HCT116 (cell line): ENCODE data around the gene CRACDL. TPM values are rescaled to one million over a fixed set of nuclear protein-coding genes. Genes with fewer than 3 reads are reported as not detected.

ENCODE experiments used
- ATAC-seq: fragments of 200-7000 bp; cut with Tn5 transposase; 2 replicates; pipeline ENCODE4 v1.9.1; 2020; ENCODE audit warnings: mild to moderate bottlenecking, moderate library complexity
- BruUV-seq: library from RNA; stranded (reverse); fragments of 400-500 nt; replicated peaks from 2 replicates; lab custom pipeline; 2021; lab: Mats Ljungman, UMichigan
- CTCF ChIA-PET: fragments of 300-600 bp; sonication (Branson Sonifier 250); formaldehyde crosslinking; loops from one replicate; lab custom pipeline; 2021; ENCODE audit warnings: antibody characterized with exemption; lab: Charles Lee
- POLR2A ChIA-PET: fragments of 300-600, 350-600 bp; sonication (Branson Sonifier 250); formaldehyde crosslinking; loops from one replicate; lab custom pipeline; 2021; ENCODE audit warnings: antibody characterized with exemption; lab: Charles Lee
- RAD21 ChIA-PET, 2 experiments: fragments of 300-600 bp; sonication (Branson Sonifier 250); formaldehyde crosslinking; loops; one replicate each; lab custom pipeline; 2023; ENCODE audit warnings: low total read pairs in 2 of 2; ENCODE audit not compliant: uncharacterized antibody in 2 of 2, unreplicated experiment in 2 of 2, low non-redundant PET in 1 of 2; lab: Charles Lee
- DNase-seq: peaks from one replicate; pipeline ENCODE4 v3.0.0-alpha.2; 2010; ENCODE audit warnings: low read depth, low spot score
- H2AFZ ChIP-seq: fragments of 200-600 bp; shearing (Covaris generic), sonication (generic); 2 replicates; pipeline ENCODE4 v1.6.1; 2017; ENCODE audit warnings: low read depth, mixed run types, mixed read lengths, antibody characterized with exemption, low read length; ENCODE audit not compliant: poor library complexity, severe bottlenecking
- H3K27ac ChIP-seq: 2 replicates; pipeline ENCODE4 v1.5.1; 2012; ENCODE audit warnings: low read depth, low read length
- H3K27me3 ChIP-seq: fragments of 200-600 bp; sonication (generic); 2 replicates; pipeline ENCODE4 v1.6.1; 2016; ENCODE audit warnings: mixed run types, low read length, mixed read lengths; ENCODE audit not compliant: insufficient read depth
- H3K36me3 ChIP-seq, 2 experiments: fragments of 200-500 bp in 1 of 2; fragments of 200-600 bp in 1 of 2; sonication (Bioruptor generic) in 1 of 2; sonication (generic) in 1 of 2; 2 replicates each; pipeline versions ENCODE4 v1.5.1 to v1.6.1; 2014 to 2016; ENCODE audit warnings: low read length in 2 of 2, inconsistent platforms in 1 of 2, mixed read lengths in 1 of 2, mixed run types in 1 of 2; ENCODE audit not compliant: insufficient read depth in 2 of 2, control insufficient read depth in 1 of 2
- H3K4me1 ChIP-seq, 2 experiments: fragments of 200-600 bp in 1 of 2; sonication (generic) in 1 of 2; 2 replicates each; pipeline versions ENCODE4 v1.5.1 to v1.6.1; 2012 to 2017; ENCODE audit warnings: low read length in 2 of 2, inconsistent platforms in 1 of 2, mild to moderate bottlenecking in 1 of 2, mixed read lengths in 1 of 2, mixed run types in 1 of 2, moderate library complexity in 1 of 2; ENCODE audit not compliant: insufficient read depth in 2 of 2, control insufficient read depth in 1 of 2
- H3K4me2 ChIP-seq: fragments of 200-600 bp; sonication (generic); 2 replicates; pipeline ENCODE4 v1.6.1; 2017; ENCODE audit warnings: mixed run types, low read length, mixed read lengths
- H3K4me3 ChIP-seq, 2 experiments: fragments of 200-600 bp in 1 of 2; sonication (generic) in 1 of 2; replicated peaks in 1 of 2; 2 replicates each; pipeline ENCODE4 v1.5.1; 2011 to 2016; ENCODE audit warnings: low read length in 2 of 2, control low read depth in 1 of 2, low read depth in 1 of 2, mild to moderate bottlenecking in 1 of 2, mixed read lengths in 1 of 2, mixed run types in 1 of 2
- H3K79me2 ChIP-seq: fragments of 200-600 bp; sonication (generic); 2 replicates; pipeline ENCODE4 v1.6.1; 2017; ENCODE audit warnings: mild to moderate bottlenecking, mixed run types, low read length, moderate library complexity, mixed read lengths; ENCODE audit not compliant: insufficient read depth
- H3K9ac ChIP-seq: fragments of 200-600 bp; sonication (generic); 2 replicates; pipeline ENCODE4 v1.6.1; 2016; ENCODE audit warnings: low read length, mixed read lengths
- H3K9me2 ChIP-seq: fragments of 200-600 bp; sonication (generic), shearing (Covaris generic); 2 replicates; pipeline ENCODE4 v1.6.1; 2017; ENCODE audit warnings: mixed run types, mild to moderate bottlenecking, moderate library complexity; ENCODE audit not compliant: insufficient read depth
- H3K9me3 ChIP-seq, 2 experiments: fragments of 200-500 bp in 1 of 2; fragments of 200-600 bp in 1 of 2; sonication (Bioruptor generic) in 1 of 2; sonication (generic) in 1 of 2; 2 replicates each; pipeline ENCODE4 v1.6.1; 2014 to 2017; ENCODE audit warnings: low read length in 2 of 2, mixed read lengths in 2 of 2, inconsistent platforms in 1 of 2, low read depth in 1 of 2, mild to moderate bottlenecking in 1 of 2, mixed run types in 1 of 2, moderate library complexity in 1 of 2; ENCODE audit not compliant: control insufficient read depth in 1 of 2, insufficient read depth in 1 of 2
- H4K20me1 ChIP-seq: fragments of 200-600 bp; sonication (generic), shearing (Covaris generic); 2 replicates; pipeline ENCODE4 v1.6.1; 2017; ENCODE audit warnings: mixed run types, mild to moderate bottlenecking, moderate library complexity; ENCODE audit not compliant: insufficient read depth
- ATF3 ChIP-seq: IDR thresholded peaks from 2 replicates; pipeline ENCODE4 v1.6.1; 2012
- CBX3 ChIP-seq: IDR thresholded peaks from 2 replicates; pipeline ENCODE4 v1.6.1; 2012; ENCODE audit warnings: low read depth
- CEBPB ChIP-seq: IDR thresholded peaks from 2 replicates; pipeline ENCODE4 v1.6.1; 2012; ENCODE audit warnings: low read depth
- EGR1 ChIP-seq: IDR thresholded peaks from 2 replicates; pipeline ENCODE4 v1.6.1; 2012; ENCODE audit warnings: low read depth
- ELF1 ChIP-seq: IDR thresholded peaks from 2 replicates; pipeline ENCODE4 v1.6.1; 2012; ENCODE audit warnings: low read depth, borderline replicate concordance
- EZH2 ChIP-seq: fragments of 200-600 bp; sonication (generic); IDR thresholded peaks from 2 replicates; pipeline ENCODE4 v1.6.1; 2017; ENCODE audit warnings: antibody characterized with exemption, mixed run types
- JUND ChIP-seq: IDR thresholded peaks from 2 replicates; pipeline ENCODE4 v1.6.1; 2012
- POLR2A ChIP-seq: IDR thresholded peaks from 2 replicates; pipeline ENCODE4 v1.7.0; 2011; ENCODE audit warnings: borderline replicate concordance; ENCODE audit not compliant: insufficient read depth, insufficient read length; ENCODE audit errors: extremely low read depth
- POLR2AphosphoS5 ChIP-seq: IDR thresholded peaks from 2 replicates; pipeline ENCODE4 v1.6.1; 2011; ENCODE audit warnings: mild to moderate bottlenecking, low read depth, low read length, moderate library complexity
- SIN3A ChIP-seq: IDR thresholded peaks from 2 replicates; pipeline ENCODE4 v1.6.1; 2012; ENCODE audit warnings: low read depth
- SP1 ChIP-seq: IDR thresholded peaks from 2 replicates; pipeline ENCODE4 v1.6.1; 2012; ENCODE audit warnings: low read depth
- YY1 ChIP-seq: IDR thresholded peaks from 2 replicates; pipeline ENCODE4 v1.6.1; 2011; ENCODE audit warnings: low read length, low read depth, moderate library complexity, mild to moderate bottlenecking; ENCODE audit not compliant: insufficient replicate concordance; ENCODE audit errors: extremely low read depth
- ZBTB33 ChIP-seq: IDR thresholded peaks from 2 replicates; pipeline ENCODE4 v1.6.1; 2011; ENCODE audit warnings: mild to moderate bottlenecking, low read length, moderate library complexity; ENCODE audit not compliant: insufficient replicate concordance; ENCODE audit errors: extremely low read depth
- ZFX ChIP-seq: fragments of 450-650 bp; IDR thresholded peaks from 2 replicates; pipeline ENCODE4 v1.6.1; 2017
- ZNF274 ChIP-seq: fragments of 200-500 bp; sonication (Bioruptor generic); IDR thresholded peaks from 2 replicates; pipeline ENCODE4 v1.6.1; 2014; ENCODE audit warnings: mild to moderate bottlenecking, low read depth, low read length, inconsistent platforms
- intact Hi-C: fragments of 100-400 bp; cut with micrococcal nuclease; formaldehyde crosslinking; loops from 2 replicates; pipeline ENCODE4 v1.10.0; 2022
- total RNA-seq: library from RNA; stranded (reverse); gene quantifications from one replicate; pipeline ENCODE4 v1.2.1, GENCODE V29; 2021; ENCODE audit not compliant: unreplicated experiment
- TF ChIP-seq, protein P1 (sequence below), 3 experiments: fragments of 200-600 bp in 1 of 3; sonication (generic) in 1 of 3; IDR thresholded peaks in 2 of 3; conservative IDR thresholded peaks in 1 of 3; 2 replicates each; pipeline ENCODE4 v1.5.1; 2012 to 2017; ENCODE audit warnings: low read depth in 2 of 3, low read length in 2 of 3, antibody characterized with exemption in 1 of 3, borderline replicate concordance in 1 of 3, control low read depth in 1 of 3, mild to moderate bottlenecking in 1 of 3, mixed read lengths in 1 of 3, mixed run types in 1 of 3, moderate library complexity in 1 of 3; ENCODE audit not compliant: insufficient read depth in 1 of 3
- TF ChIP-seq, protein P2 (sequence below): IDR thresholded peaks from 2 replicates; pipeline ENCODE4 v1.6.1; 2012

CRACDL gene
- total RNA-seq, 1 experiment from 2014 or later, result 1.1 TPM

DNA sequence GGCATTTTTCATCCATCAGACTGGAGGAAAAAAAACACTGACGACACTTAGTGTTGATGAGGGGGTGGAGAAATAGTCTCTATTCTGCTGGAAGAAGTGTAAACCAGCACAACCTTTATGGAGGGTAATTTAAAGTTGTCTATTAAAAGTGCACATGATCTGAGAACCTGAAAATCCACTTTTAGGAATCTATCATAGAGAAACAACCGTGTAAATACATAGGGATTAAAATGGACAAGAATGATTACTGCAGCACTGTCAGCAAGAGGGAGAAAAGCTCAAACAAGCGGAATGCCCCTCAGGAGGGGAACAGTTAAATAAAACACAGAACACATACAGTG lies 125.5 kb downstream of the CRACDL start:
- no peak overlapping the region for H3K4me2 ChIP-seq
- no TSS peak for BruUV-seq
- no peak for DNase-seq
- no peaks in the 10 kb centered on the region for H3K79me2 ChIP-seq
- no peaks in the 10 kb centered on the region for H3K9me3 ChIP-seq
- peaks cover 9% of the 10 kb centered on the region; the same call in 1 of the 2 replicates for H3K27me3 ChIP-seq
- TF ChIP-seq CEBPB, result no peak
- ChIA-PET RAD21 (no interaction called here), CTCF (no interaction called here), POLR2A (no interaction called here)
- no peak overlapping the region for H3K27ac ChIP-seq
- H3K9ac ChIP-seq, result no peak overlapping the region
- no peaks in the 10 kb centered on the region for H3K9me2 ChIP-seq
- no peak for ATAC-seq
- intact Hi-C loops, result no loop called here
- no peaks in the 10 kb centered on the region; a peak in 1 of 4 replicates for H3K4me1 ChIP-seq
- H4K20me1 ChIP-seq, result no peaks in the 10 kb centered on the region
- no peak overlapping the region for H2AFZ ChIP-seq
- H3K4me3 ChIP-seq, result no peak overlapping the region
- H3K36me3 ChIP-seq, result no peaks in the 10 kb centered on the region

- H3K4me3 ChIP-seq, result no peak overlapping the region
- H3K79me2 ChIP-seq, result no peaks in the 10 kb centered on the region
- H4K20me1 ChIP-seq, result no peaks in the 10 kb centered on the region
- ChIA-PET RAD21 (no interaction called here), CTCF (no interaction called here), POLR2A (no interaction called here)
- ATAC-seq, result no peak
- no peaks in the 10 kb centered on the region for H3K9me3 ChIP-seq
- no peaks in the 10 kb centered on the region; a peak in 1 of 4 replicates for H3K4me1 ChIP-seq
- BruUV-seq, result no TSS peak
- H3K36me3 ChIP-seq, result no peaks in the 10 kb centered on the region
- peaks cover 9% of the 10 kb centered on the region; the same call in 1 of the 2 replicates for H3K27me3 ChIP-seq
- no peak overlapping the region for H2AFZ ChIP-seq
- DNase-seq, result no peak
- no peak overlapping the region for H3K9ac ChIP-seq
- no peak overlapping the region for H3K27ac ChIP-seq
- intact Hi-C loops, result no loop called here
- no peak overlapping the region for H3K4me2 ChIP-seq
- H3K9me2 ChIP-seq, result no peaks in the 10 kb centered on the region
- TF ChIP-seq, protein P1, sequence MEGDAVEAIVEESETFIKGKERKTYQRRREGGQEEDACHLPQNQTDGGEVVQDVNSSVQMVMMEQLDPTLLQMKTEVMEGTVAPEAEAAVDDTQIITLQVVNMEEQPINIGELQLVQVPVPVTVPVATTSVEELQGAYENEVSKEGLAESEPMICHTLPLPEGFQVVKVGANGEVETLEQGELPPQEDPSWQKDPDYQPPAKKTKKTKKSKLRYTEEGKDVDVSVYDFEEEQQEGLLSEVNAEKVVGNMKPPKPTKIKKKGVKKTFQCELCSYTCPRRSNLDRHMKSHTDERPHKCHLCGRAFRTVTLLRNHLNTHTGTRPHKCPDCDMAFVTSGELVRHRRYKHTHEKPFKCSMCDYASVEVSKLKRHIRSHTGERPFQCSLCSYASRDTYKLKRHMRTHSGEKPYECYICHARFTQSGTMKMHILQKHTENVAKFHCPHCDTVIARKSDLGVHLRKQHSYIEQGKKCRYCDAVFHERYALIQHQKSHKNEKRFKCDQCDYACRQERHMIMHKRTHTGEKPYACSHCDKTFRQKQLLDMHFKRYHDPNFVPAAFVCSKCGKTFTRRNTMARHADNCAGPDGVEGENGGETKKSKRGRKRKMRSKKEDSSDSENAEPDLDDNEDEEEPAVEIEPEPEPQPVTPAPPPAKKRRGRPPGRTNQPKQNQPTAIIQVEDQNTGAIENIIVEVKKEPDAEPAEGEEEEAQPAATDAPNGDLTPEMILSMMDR (IDR thresholded peaks at IDR 0.05 in 2 of 3, conservative IDR thresholded peaks at IDR 0.05 in 1 of 3; ENCODE audit: borderline replicate concordance in 1 of 3, insufficient read depth in 1 of 3, low read depth in 2 of 3, low read length in 2 of 3), result no peak
- TF ChIP-seq SIN3A (no peak), ATF3 (no peak), CBX3 (no peak), POLR2AphosphoS5 (no peak), EGR1 (no peak), ELF1 (no peak), POLR2A (no peak), SP1 (no peak), EZH2 (no peak), ZFX (no peak), JUND (no peak), ZNF274 (no peak), YY1 (no peak), ZBTB33 (no peak)
- TF ChIP-seq, protein P2, sequence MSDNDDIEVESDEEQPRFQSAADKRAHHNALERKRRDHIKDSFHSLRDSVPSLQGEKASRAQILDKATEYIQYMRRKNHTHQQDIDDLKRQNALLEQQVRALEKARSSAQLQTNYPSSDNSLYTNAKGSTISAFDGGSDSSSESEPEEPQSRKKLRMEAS, result no peak
Observed at GRCh38 chr2:98809878-98810587, 126.0 kb downstream of the CRACDL start.
